ENCODE data around the gene MATN4.

DNA sequence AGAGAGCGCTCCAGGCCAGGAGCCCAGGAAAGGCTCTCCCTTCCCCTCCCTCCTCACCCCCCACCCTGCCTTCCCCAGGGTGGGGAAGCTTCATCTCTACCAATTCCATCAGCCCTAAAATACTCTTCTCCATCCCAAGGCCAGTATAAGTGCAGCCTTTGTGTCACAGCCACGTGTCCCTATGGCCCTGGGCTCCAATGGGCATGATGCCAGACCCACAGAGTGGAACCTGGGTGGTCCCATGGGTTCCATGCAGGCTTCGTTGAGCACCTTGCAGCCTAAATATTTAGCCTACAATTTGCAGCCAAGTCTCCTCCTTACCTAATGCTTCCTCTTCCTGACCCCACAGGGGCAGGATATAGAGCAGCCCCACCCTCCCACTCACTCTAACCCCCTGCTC is 976 bp upstream of the MATN4 start:
- TF ChIP-seq CTCF (IDR thresholded peaks at IDR 0.05; ENCODE audit: low read depth, low read length, poor library complexity, severe bottlenecking) = no peak
- no peak for TF ChIP-seq EZH2phosphoT487 (IDR thresholded peaks at IDR 0.05; ENCODE audit: borderline replicate concordance, low read length)
